HG03571 (cell line): Measurements from ENCODE around the gene THAP7.

ENCODE experiments used
- ATAC-seq: cut with Tn5 transposase; IDR thresholded peaks from one replicate; pipeline ENCODE4 v1.9.1; 2021; ENCODE audit not compliant: unreplicated experiment

The THAP7 gene

DNA sequence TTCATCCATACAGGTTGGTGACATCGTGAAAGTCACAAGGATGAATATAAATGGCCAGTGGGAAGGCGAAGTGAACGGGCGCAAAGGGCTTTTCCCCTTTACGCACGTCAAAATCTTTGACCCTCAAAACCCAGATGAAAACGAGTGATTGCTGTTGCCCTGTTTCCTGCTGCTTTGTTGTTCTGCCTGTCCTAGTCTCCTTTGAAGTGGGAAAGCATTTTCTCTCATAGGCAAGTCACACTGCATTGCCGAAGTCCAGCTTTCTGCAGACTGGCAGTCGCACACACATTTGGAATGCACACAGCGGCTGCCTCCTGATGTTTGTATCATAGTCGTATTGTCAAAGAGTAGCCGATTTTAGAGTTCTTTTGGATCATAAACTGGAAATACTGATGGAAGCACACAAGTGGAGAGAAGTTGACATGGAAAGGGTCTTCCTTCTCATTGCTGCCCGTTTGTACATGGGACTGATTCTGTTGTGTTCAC, 52.2 kb downstream of the THAP7 start:
- no peak for ATAC-seq
